GM23338 (cell line): ENCODE measurements around the gene PPIF. TPM values are rescaled to one million over a fixed set of nuclear protein-coding genes. Genes with fewer than 3 reads are reported as not detected.

Experiments
- ATAC-seq: fragments of 200-7000 bp; cut with Tn5 transposase; 3 replicates; pipeline ENCODE4 v1.9.1; 2020
- DNase-seq: peaks from one replicate; pipeline ENCODE4 v3.0.0-alpha.2; 2015; ENCODE audit warnings: low spot score
- H2AFZ ChIP-seq: fragments of 200-600 bp; sonication (generic); 2 replicates; pipeline ENCODE4 v1.8.0; 2016; ENCODE audit warnings: antibody characterized with exemption, mild to moderate bottlenecking, moderate library complexity
- H3F3A ChIP-seq: fragments of 200-600 bp; sonication (generic); replicated peaks from 2 replicates; pipeline ENCODE4 v1.8.0; 2017; ENCODE audit warnings: antibody characterized with exemption, mixed run types, low read depth
- H3K27ac ChIP-seq: fragments of 200-600 bp; sonication (generic); 2 replicates; pipeline ENCODE4 v1.6.1; 2016; ENCODE audit warnings: low read depth
- H3K27me3 ChIP-seq: fragments of 200-600 bp; sonication (generic); 2 replicates; pipeline ENCODE4 v1.8.0; 2016; ENCODE audit warnings: mild to moderate bottlenecking, mixed run types, moderate library complexity; ENCODE audit not compliant: insufficient read depth
- H3K36me3 ChIP-seq: fragments of 200-600 bp; sonication (generic); 2 replicates; pipeline ENCODE4 v1.8.0; 2016; ENCODE audit warnings: mild to moderate bottlenecking; ENCODE audit not compliant: insufficient read depth
- H3K4me1 ChIP-seq: fragments of 200-600 bp; sonication (generic); 2 replicates; pipeline ENCODE4 v1.8.0; 2016; ENCODE audit warnings: mild to moderate bottlenecking, moderate library complexity; ENCODE audit not compliant: insufficient read depth
- H3K4me2 ChIP-seq: fragments of 200-600 bp; sonication (generic); 2 replicates; pipeline ENCODE4 v1.7.1; 2017; ENCODE audit warnings: mixed run types
- H3K4me3 ChIP-seq: fragments of 200-600 bp; sonication (generic); 2 replicates; pipeline ENCODE4 v1.6.1; 2016; ENCODE audit warnings: mixed run types
- H3K79me2 ChIP-seq: fragments of 200-600 bp; sonication (generic); replicated peaks from 2 replicates; pipeline ENCODE4 v1.8.0; 2017; ENCODE audit warnings: mild to moderate bottlenecking; ENCODE audit not compliant: insufficient read depth
- H3K9me2 ChIP-seq: fragments of 200-600 bp; sonication (generic); 2 replicates; pipeline ENCODE4 v1.8.0; 2017; ENCODE audit not compliant: insufficient read depth
- H4K20me1 ChIP-seq: fragments of 200-600 bp; sonication (generic); replicated peaks from 2 replicates; pipeline ENCODE4 v1.8.0; 2017; ENCODE audit warnings: mild to moderate bottlenecking; ENCODE audit not compliant: insufficient read depth
- H3K27ac Mint-ChIP-seq: 2 replicates; pipeline ENCODE4 v1.8.0; 2020; ENCODE audit warnings: inconsistent platforms, mild to moderate bottlenecking, moderate library complexity, mixed read lengths
- H3K27me3 Mint-ChIP-seq: 3 replicates; pipeline ENCODE4 v1.8.0; 2022; ENCODE audit warnings: low read depth, mild to moderate bottlenecking, moderate library complexity, mixed read lengths, inconsistent platforms; ENCODE audit not compliant: insufficient read depth, poor library complexity
- H3K36me3 Mint-ChIP-seq: 3 replicates; pipeline ENCODE4 v1.8.0; 2021; ENCODE audit warnings: low read depth, mild to moderate bottlenecking, inconsistent platforms, moderate library complexity, mixed read lengths
- H3K4me1 Mint-ChIP-seq: 3 replicates; pipeline ENCODE4 v1.8.0; 2020; ENCODE audit warnings: mild to moderate bottlenecking, inconsistent platforms, mixed read lengths
- H3K4me3 Mint-ChIP-seq: 3 replicates; pipeline ENCODE4 v1.8.0; 2021; ENCODE audit warnings: moderate library complexity, mild to moderate bottlenecking, inconsistent platforms, mixed read lengths
- H3K9me3 Mint-ChIP-seq: 3 replicates; pipeline ENCODE4 v1.8.0; 2020; ENCODE audit warnings: moderate library complexity, mild to moderate bottlenecking, inconsistent platforms, mixed read lengths
- CREB1 ChIP-seq: fragments of 250-450 bp; sonication (Bioruptor Pico); IDR thresholded peaks from 2 replicates; pipeline ENCODE4 v1.5.0; 2020; ENCODE audit warnings: low read depth, mild to moderate bottlenecking, moderate library complexity
- EZH2 ChIP-seq: fragments of 200-600 bp; sonication (generic); IDR thresholded peaks from one replicate; pipeline ENCODE4 v1.8.0; 2017; ENCODE audit warnings: antibody characterized with exemption, mild to moderate bottlenecking, low read depth; ENCODE audit not compliant: unreplicated experiment
- EZH2phosphoT487 ChIP-seq: fragments of 200-600 bp; sonication (generic); IDR thresholded peaks from one replicate; pipeline ENCODE4 v1.8.1; 2018; ENCODE audit warnings: antibody characterized with exemption; ENCODE audit not compliant: unreplicated experiment
- REST ChIP-seq: IDR thresholded peaks from one replicate; pipeline ENCODE4 v1.6.1; 2018; ENCODE audit warnings: antibody characterized with exemption; ENCODE audit not compliant: unreplicated experiment
- STAT1 ChIP-seq: IDR thresholded peaks from one replicate; pipeline ENCODE4 v1.6.1; 2016; ENCODE audit warnings: antibody characterized with exemption; ENCODE audit not compliant: unreplicated experiment
- ZNF114 ChIP-seq: fragments of 250-450 bp; sonication (Bioruptor Pico); IDR thresholded peaks from 2 replicates; pipeline ENCODE4 v1.5.0; 2020; ENCODE audit warnings: mild to moderate bottlenecking, moderate library complexity
- ZNF331 ChIP-seq: fragments of 250-450 bp; sonication (Bioruptor Pico); IDR thresholded peaks from 2 replicates; pipeline ENCODE4 v1.5.0; 2020; ENCODE audit warnings: low read depth, mild to moderate bottlenecking, moderate library complexity
- polyA plus RNA-seq: library from polyadenylated mRNA; unstranded; fragments of >200 nt; fragmentation: Nextera tagmentation; extraction: Ambion mirVana; gene quantifications from 2 replicates; pipeline ENCODE4 v1.2.1, GENCODE V29; 2016
- total RNA-seq: library from RNA; depleted of rRNA; stranded (reverse); fragments of >200 nt; shearing (Covaris generic); gene quantifications from 2 replicates; pipeline ENCODE4 v1.2.3, GENCODE V29; 2014
- TF ChIP-seq, protein P1 (sequence below): fragments of 250-450 bp; sonication (Bioruptor Pico); IDR thresholded peaks from 2 replicates; pipeline ENCODE4 v1.5.0; 2020; ENCODE audit warnings: mild to moderate bottlenecking, moderate library complexity
- TF ChIP-seq, protein P2 (sequence below), 2 experiments: fragments of 200-600 bp in 1 of 2; sonication (generic) in 1 of 2; conservative IDR thresholded peaks; 2 replicates each; pipeline versions ENCODE4 v1.5.1 to v1.6.1; 2016 to 2017; ENCODE audit warnings: antibody characterized with exemption in 2 of 2, low read depth in 2 of 2, mild to moderate bottlenecking in 2 of 2, moderate library complexity in 1 of 2

PPIF gene
- total and polyA plus RNA-seq, 2 experiments from 2014 or later = 32.1 to 43.6 TPM

DNA sequence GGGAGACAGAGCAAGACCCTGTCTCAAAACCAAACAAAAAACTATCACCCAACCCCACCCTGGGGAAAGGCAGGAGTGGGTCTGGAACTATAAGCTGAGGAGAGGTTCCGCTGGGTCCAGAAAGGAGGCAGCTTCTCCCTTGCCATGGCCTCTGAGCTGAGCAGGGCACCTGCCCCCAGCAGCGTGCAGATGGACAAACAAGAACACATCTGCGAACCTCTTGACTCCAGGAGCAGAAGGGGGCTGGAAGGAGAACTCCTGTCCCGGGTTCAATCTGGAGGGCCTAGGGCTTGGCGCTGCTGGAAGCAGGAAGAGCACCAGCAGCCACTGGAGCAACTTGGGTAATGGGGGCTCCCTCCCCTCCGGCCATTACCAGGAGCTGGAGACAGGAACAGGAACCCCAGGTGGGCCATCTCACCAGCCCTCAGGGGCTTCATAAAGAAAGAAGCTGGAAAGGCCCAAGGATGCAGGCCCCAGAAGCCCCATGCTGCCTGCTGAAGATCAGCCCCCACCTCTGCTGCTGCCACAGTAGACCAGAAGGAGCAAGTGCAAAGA is 19.0 kb upstream of the PPIF start (continued):
- TF ChIP-seq REST = no peak

- no peaks in the 10 kb centered on the region for H4K20me1 ChIP-seq
- H3K4me2 ChIP-seq = no peak overlapping the region
- no peak overlapping the region for H2AFZ ChIP-seq
- H3K27ac ChIP-seq = no peak overlapping the region
- no peaks in the 10 kb centered on the region for H3K27me3 Mint-ChIP-seq
- DNase-seq (no peak), ATAC-seq (no peak)
- H3K79me2 ChIP-seq = no peaks in the 10 kb centered on the region
- H3K4me3 Mint-ChIP-seq = no peak overlapping the region
- H3K4me1 Mint-ChIP-seq = no peaks in the 10 kb centered on the region
- no peak overlapping the region for H3K4me3 ChIP-seq
- H3K36me3 ChIP-seq = no peaks in the 10 kb centered on the region
- no peaks in the 10 kb centered on the region for H3F3A ChIP-seq
- H3K36me3 Mint-ChIP-seq = no peaks in the 10 kb centered on the region
- peaks cover 4% of the 10 kb centered on the region; the same call in 2 of the 3 replicates for H3K9me3 Mint-ChIP-seq
- H3K27me3 ChIP-seq = no peaks in the 10 kb centered on the region
- no peaks in the 10 kb centered on the region for H3K4me1 ChIP-seq
- no peak overlapping the region for H3K27ac Mint-ChIP-seq
- H3K9me2 ChIP-seq = no peaks in the 10 kb centered on the region
- TF ChIP-seq CREB1 (CRISPR knock-in tag) (no peak), ZNF331 (CRISPR knock-in tag) (no peak), EZH2 (no peak), EZH2phosphoT487 (no peak), STAT1 (no peak), ZNF114 (CRISPR knock-in tag) (no peak)
- TF ChIP-seq, protein P1, sequence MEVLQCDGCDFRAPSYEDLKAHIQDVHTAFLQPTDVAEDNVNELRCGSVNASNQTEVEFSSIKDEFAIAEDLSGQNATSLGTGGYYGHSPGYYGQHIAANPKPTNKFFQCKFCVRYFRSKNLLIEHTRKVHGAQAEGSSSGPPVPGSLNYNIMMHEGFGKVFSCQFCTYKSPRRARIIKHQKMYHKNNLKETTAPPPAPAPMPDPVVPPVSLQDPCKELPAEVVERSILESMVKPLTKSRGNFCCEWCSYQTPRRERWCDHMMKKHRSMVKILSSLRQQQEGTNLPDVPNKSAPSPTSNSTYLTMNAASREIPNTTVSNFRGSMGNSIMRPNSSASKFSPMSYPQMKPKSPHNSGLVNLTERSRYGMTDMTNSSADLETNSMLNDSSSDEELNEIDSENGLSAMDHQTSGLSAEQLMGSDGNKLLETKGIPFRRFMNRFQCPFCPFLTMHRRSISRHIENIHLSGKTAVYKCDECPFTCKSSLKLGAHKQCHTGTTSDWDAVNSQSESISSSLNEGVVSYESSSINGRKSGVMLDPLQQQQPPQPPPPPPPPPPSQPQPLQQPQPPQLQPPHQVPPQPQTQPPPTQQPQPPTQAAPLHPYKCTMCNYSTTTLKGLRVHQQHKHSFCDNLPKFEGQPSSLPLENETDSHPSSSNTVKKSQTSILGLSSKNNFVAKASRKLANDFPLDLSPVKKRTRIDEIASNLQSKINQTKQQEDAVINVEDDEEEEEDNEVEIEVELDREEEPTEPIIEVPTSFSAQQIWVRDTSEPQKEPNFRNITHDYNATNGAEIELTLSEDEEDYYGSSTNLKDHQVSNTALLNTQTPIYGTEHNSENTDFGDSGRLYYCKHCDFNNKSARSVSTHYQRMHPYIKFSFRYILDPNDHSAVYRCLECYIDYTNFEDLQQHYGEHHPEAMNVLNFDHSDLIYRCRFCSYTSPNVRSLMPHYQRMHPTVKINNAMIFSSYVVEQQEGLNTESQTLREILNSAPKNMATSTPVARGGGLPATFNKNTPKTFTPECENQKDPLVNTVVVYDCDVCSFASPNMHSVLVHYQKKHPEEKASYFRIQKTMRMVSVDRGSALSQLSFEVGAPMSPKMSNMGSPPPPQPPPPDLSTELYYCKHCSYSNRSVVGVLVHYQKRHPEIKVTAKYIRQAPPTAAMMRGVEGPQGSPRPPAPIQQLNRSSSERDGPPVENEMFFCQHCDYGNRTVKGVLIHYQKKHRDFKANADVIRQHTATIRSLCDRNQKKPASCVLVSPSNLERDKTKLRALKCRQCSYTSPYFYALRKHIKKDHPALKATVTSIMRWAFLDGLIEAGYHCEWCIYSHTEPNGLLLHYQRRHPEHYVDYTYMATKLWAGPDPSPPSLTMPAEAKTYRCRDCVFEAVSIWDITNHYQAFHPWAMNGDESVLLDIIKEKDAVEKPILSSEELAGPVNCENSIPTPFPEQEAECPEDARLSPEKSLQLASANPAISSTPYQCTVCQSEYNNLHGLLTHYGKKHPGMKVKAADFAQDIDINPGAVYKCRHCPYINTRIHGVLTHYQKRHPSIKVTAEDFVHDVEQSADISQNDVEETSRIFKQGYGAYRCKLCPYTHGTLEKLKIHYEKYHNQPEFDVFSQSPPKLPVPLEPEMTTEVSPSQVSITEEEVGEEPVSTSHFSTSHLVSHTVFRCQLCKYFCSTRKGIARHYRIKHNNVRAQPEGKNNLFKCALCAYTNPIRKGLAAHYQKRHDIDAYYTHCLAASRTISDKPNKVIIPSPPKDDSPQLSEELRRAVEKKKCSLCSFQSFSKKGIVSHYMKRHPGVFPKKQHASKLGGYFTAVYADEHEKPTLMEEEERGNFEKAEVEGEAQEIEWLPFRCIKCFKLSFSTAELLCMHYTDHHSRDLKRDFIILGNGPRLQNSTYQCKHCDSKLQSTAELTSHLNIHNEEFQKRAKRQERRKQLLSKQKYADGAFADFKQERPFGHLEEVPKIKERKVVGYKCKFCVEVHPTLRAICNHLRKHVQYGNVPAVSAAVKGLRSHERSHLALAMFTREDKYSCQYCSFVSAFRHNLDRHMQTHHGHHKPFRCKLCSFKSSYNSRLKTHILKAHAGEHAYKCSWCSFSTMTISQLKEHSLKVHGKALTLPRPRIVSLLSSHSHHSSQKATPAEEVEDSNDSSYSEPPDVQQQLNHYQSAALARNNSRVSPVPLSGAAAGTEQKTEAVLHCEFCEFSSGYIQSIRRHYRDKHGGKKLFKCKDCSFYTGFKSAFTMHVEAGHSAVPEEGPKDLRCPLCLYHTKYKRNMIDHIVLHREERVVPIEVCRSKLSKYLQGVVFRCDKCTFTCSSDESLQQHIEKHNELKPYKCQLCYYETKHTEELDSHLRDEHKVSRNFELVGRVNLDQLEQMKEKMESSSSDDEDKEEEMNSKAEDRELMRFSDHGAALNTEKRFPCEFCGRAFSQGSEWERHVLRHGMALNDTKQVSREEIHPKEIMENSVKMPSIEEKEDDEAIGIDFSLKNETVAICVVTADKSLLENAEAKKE (CRISPR knock-in tag) = no peak
- TF ChIP-seq, protein P2, sequence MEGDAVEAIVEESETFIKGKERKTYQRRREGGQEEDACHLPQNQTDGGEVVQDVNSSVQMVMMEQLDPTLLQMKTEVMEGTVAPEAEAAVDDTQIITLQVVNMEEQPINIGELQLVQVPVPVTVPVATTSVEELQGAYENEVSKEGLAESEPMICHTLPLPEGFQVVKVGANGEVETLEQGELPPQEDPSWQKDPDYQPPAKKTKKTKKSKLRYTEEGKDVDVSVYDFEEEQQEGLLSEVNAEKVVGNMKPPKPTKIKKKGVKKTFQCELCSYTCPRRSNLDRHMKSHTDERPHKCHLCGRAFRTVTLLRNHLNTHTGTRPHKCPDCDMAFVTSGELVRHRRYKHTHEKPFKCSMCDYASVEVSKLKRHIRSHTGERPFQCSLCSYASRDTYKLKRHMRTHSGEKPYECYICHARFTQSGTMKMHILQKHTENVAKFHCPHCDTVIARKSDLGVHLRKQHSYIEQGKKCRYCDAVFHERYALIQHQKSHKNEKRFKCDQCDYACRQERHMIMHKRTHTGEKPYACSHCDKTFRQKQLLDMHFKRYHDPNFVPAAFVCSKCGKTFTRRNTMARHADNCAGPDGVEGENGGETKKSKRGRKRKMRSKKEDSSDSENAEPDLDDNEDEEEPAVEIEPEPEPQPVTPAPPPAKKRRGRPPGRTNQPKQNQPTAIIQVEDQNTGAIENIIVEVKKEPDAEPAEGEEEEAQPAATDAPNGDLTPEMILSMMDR (conservative IDR thresholded peaks at IDR 0.05; ENCODE audit: low read depth in 2 of 2) = no peak
Measured at GRCh38 chr10:79328737-79329504, 18.3 kb upstream of the PPIF start.
